ENCODE measurements around the gene PFKL.
"Not testable (repeated sequence)": the region's sequence is repeated elsewhere in the genome, so short reads cannot be mapped to it uniquely, and the experiment has no call there.

The PFKL gene

DNA sequence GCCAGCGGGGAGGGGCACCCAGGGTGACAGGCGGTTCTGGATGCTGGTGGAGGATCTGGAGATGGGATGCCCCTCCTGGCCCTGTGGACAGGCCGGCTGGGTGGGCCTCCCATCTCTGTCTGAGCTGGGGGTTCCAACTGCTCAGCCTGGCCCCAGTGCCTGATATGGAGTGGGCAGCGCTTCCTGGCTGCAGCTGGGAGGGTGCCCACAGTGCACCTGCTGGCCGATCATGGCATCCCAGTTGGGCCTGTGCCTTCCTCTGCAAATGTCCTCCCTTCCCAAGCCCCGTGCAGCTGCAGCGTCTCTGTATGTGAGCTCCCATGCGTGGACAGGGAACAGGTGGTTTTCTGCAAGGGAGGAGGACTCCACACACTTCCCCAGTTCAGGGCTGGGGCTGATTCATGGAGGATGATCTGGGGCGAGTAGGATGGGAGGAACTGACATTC is 2.1 kb downstream of the PFKL start:
- peak in 1 of 2 experiments; percentile 40 for DNase-seq (ENCODE audit: low read depth in 1 of 2, low spot score in 1 of 2)
- in situ Hi-C loops (cut with HindIII; ENCODE audit: low pct_unique_long_range_greater_than_20kb, low sequenced_read_pairs), result no loop called here
- no peak for TF ChIP-seq JUND (IDR thresholded peaks at IDR 0.05; ENCODE audit: low read depth)

DNA sequence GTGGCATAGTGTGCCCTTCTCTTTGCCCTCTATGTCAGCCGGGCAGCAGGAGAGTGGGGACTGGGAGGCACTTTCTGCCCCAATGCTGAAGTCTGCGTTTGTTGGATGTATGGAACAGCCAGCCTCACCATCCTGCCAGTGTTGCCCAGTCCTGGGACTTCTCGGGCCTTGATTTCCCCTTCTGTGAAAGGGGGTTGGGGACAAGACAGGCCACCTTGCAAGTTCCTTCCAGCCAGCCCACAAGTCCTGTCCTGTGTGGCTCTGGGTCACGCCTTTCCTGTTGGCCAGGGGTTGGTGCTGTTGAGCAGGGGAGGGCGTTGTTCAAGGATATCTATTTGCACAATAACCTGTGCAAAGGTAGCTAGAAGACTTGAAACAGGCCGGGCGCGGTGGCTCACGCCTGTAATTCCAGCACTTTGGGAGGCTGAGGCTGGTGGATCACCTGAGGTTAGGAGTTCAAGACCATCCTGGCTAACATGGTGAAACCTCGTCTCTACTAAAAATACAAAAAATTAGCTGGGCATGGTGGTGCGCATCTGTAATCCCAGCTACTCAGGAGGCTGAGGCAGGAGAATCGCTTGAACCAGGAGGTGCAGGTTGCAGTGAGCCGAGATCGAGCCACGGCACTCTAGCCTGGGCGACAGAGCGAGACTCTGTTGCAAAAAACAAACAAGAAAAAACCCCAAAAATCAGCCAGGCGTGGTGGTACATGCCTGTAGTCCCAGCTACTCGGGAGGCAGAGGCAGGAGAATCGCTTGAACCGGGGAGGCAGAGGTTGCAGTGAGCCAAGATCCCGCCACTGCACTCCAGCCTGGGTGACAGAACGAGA is 2.9 kb downstream of the PFKL start:
- DNase-seq (ENCODE audit: low read depth in 1 of 2, low spot score in 1 of 2), result peak; percentile 87 to 88
- in situ Hi-C loops (cut with HindIII; ENCODE audit: low pct_unique_long_range_greater_than_20kb, low sequenced_read_pairs), result not testable (repeated sequence)

DNA sequence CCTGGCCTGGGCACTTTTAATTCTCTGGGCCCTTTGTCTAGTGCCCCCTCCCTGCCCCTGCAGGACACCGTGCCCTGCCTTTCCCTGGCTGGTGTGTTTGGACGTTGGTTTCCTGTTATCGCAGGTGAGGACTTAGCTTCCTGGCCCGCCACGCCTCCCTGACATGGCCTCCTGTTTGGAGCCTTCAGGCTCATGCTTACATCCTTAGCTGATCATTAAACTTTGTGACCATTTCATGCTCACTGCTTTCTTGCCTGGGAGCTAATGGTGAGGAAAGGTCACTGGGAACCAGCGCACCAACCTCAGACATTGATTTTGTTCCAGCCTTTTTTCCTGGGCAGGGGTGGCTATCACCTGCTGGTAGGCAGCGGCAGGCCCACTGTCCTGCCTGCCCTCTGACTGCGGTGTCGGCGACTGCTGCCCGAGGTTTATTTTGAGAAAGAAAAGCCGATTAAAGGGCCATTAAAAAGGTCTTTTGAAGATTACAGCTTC is 3.7 kb downstream of the PFKL start:
- TF ChIP-seq JUND (IDR thresholded peaks at IDR 0.05; ENCODE audit: low read depth), result no peak
- no peak for DNase-seq (ENCODE audit: low read depth in 1 of 2, low spot score in 1 of 2)
- in situ Hi-C loops (cut with HindIII; ENCODE audit: low pct_unique_long_range_greater_than_20kb, low sequenced_read_pairs), result no loop called here

DNA sequence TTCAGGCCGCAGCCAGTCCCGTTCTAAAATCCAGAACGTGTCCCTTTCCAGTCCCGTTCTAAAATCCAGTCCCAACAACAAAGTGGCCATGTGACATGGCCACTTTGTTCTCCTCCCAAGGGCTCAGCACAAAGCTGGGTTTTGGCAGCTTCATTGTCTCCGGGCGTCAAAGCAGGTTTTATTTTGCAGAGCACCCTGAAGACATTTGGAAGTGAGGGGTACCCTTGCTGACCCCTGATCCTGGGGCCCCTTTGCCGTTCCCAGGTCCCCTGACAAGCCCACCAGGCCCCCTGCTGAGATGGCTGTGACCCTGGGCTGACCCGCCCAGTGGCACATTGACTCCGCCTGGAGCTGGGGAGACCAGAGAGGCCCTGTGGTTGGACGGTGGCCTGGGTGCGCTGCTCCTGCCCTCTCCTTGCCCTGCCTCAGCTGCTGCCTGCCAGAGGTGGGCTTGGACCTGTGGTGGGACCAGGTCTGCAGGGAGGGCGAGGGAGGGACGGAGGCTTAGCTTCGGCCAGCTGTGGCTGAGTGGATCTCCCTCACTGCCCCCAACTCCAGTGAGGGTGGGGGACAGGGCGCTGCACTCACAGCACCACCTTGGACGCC is 4.3 kb downstream of the PFKL start:
- TF ChIP-seq JUND (IDR thresholded peaks at IDR 0.05; ENCODE audit: low read depth), result no peak
- no peak for DNase-seq (ENCODE audit: low read depth in 1 of 2, low spot score in 1 of 2)
- in situ Hi-C loops (cut with HindIII; ENCODE audit: low pct_unique_long_range_greater_than_20kb, low sequenced_read_pairs), result no loop called here

DNA sequence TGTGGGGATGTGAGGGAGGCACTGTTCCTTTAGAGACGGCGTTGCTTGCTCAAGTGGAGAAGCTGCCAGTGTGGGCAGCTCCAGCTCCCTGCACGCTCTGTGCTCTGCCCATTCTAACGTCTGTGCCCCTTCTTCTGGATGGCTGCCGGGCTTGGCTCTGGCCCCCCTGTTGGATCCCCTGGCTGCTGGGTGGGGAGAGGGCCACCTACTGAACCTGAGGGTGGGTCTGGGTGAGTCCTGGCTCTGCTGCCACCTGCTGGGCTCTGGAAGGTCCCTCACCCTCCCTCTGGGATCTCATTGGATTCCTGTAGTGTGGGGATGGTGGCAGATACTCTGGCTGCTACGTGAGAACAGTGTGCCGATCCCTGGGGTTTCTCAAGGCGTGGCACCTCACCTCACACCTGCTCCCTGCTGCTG is 5.0 kb downstream of the PFKL start:
- peak; percentile 56 to 68 for DNase-seq (ENCODE audit: low read depth in 1 of 2, low spot score in 1 of 2)
- in situ Hi-C loops (cut with HindIII; ENCODE audit: low pct_unique_long_range_greater_than_20kb, low sequenced_read_pairs), result no loop called here
- TF ChIP-seq JUND (IDR thresholded peaks at IDR 0.05; ENCODE audit: low read depth), result no peak

DNA sequence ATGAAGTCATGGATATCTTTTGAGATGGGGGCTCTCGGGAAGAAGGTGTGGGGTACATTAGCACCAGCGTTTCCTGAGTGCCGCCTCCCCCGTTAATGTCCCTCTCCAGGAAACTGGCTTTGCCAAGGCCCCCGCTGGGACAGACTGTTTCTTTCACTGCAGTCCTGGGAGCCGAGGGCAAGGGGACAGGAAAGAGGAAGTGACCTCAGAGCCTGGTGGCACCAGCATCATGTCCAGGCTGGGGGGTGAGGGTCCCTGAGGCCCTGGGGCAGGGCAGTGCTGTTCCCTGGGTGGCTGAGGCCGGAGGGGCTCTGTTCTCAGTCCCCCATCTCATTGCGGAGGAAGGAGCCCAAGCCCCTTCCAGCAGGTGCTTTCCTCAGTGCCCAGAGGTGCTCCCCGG is 5.8 kb downstream of the PFKL start:
- in situ Hi-C loops (cut with HindIII; ENCODE audit: low pct_unique_long_range_greater_than_20kb, low sequenced_read_pairs), result no loop called here
- DNase-seq (ENCODE audit: low read depth in 1 of 2, low spot score in 1 of 2), result no peak
- no peak for TF ChIP-seq JUND (IDR thresholded peaks at IDR 0.05; ENCODE audit: low read depth)

DNA sequence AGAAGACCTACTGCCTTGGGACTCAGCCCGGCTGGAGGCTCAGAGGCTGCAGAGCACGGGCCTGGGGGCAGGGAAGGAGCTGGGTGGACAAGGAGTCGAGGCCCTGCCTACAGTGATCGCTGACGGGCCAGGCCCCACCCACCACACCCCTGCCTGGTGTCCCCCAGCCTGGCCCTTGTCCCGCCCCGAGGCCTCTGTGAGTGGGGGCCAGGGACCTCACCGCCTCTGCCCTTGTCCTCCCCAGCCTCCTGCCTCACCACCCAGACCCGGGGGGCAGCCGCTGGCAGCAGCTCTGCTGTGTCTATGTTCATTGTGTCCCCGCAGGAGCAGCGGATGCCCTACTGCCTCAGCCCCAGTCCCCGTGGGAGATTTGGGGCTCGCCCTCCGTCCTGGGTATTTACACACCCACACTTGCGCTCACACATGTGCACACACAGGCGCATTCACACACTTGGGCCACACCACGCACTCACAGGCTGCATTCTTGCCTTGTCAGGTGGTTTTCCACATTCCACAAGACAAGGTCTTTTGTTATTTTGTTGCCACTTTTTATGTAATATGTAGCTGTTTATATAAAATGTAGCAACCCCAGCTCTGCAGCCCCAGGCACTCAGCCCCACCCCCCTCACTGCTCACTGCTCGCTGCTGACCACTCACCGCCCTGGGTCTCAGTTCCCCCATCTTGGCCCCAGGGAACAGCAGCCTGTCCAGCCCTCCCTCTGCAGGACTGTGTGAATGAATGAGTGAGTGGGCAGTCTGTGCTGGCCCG is 7.3 kb downstream of the PFKL start:
- in situ Hi-C loops (cut with HindIII; ENCODE audit: low pct_unique_long_range_greater_than_20kb, low sequenced_read_pairs), result no loop called here
- TF ChIP-seq JUND (IDR thresholded peaks at IDR 0.05; ENCODE audit: low read depth), result no peak
- no peak for DNase-seq (ENCODE audit: low read depth in 1 of 2, low spot score in 1 of 2)

DNA sequence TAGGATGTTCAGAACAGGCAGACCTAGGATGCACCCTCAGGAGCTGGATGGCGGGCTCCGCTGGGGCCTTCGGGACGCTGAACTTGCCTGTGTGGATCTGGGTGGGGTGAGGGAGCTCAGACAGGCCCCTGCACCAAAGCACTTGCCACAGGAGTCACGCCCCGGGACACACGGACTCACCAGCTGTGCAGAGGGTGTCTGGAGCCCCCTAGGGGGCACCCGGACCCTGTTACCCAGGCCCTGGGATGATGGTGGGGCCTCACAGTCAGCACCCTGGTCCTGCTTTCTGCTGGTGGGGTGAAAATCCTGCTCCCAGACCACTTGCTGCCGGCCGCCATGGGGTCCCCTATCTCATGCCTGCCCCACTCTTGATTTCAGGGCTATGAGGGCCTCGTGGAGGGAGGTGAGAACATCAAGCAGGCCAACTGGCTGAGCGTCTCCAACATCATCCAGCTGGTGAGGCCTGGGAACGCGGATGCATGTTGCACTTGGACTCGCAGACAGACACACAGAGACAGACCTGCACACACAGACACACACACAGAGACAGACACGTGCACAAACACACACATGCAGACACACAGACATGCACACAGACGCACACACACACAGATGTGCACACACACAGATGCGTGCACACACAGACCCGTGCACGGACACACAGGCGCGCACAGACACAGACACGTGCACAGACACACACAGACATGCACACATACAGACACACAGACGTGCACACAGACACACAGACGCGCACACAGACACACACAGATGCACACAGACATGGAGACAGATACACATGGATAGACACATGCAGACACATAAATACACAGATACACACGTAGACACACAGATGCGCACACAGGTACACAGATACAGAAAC is 11.0 kb downstream of the PFKL start:
- no peak for DNase-seq (ENCODE audit: low read depth in 1 of 2, low spot score in 1 of 2)
- no peak for TF ChIP-seq JUND (IDR thresholded peaks at IDR 0.05; ENCODE audit: low read depth)
- in situ Hi-C loops (cut with HindIII; ENCODE audit: low pct_unique_long_range_greater_than_20kb, low sequenced_read_pairs), result no loop called here

DNA sequence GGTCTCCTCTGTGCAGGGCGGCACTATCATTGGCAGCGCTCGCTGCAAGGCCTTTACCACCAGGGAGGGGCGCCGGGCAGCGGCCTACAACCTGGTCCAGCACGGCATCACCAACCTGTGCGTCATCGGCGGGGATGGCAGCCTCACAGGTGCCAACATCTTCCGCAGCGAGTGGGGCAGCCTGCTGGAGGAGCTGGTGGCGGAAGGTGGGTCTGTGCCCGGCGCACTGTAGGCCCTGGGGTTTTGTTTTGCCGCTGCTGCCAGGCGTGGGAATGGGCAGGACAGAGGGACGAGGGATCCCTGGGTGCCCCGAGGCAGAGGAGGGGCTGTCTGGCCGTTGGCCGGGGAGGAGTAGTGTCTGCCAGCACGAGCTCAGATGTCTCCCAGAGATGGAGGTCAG is 12.2 kb downstream of the PFKL start:
- in situ Hi-C loops (cut with HindIII; ENCODE audit: low pct_unique_long_range_greater_than_20kb, low sequenced_read_pairs), result no loop called here
- DNase-seq (ENCODE audit: low read depth in 1 of 2, low spot score in 1 of 2), result no peak
- TF ChIP-seq JUND (IDR thresholded peaks at IDR 0.05; ENCODE audit: low read depth), result no peak

DNA sequence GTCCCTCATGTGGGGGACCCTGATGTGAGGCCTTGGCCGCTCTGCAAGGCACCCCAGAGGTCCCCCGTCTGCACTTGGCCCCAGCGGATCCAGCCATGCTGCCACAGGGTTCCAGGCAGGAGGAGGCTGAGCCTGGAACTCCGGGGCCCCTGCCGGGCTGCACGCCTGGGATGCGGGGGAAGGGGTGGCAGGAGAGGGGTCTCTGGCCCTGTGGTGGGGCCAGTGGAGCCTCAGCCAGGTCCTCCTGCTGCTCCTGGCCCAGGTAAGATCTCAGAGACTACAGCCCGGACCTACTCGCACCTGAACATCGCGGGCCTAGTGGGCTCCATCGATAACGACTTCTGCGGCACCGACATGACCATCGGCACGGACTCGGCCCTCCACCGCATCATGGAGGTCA is 12.9 kb downstream of the PFKL start:
- no peak for TF ChIP-seq JUND (IDR thresholded peaks at IDR 0.05; ENCODE audit: low read depth)
- DNase-seq (ENCODE audit: low read depth in 1 of 2, low spot score in 1 of 2), result no peak
- in situ Hi-C loops (cut with HindIII; ENCODE audit: low pct_unique_long_range_greater_than_20kb, low sequenced_read_pairs), result no loop called here

DNA sequence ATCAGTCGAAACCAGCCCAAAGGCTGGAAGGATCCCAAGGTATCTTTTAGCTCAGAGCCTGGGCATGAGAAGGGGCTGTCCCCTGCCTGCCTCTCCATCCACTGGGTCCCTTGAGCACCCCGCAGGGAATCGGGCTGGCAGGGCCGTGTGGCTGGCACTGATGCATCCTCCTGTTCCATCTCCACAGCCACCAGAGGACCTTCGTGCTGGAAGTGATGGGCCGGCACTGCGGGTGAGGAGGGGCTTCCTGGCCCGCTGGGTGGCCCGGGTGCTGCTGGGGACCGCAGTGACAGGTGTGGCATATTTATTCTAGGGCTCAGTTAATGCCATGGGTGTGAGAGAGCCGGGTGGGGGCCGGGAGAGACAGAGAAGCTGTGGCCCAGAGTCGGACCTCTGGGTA is 13.6 kb downstream of the PFKL start:
- no peak for TF ChIP-seq JUND (IDR thresholded peaks at IDR 0.05; ENCODE audit: low read depth)
- DNase-seq (ENCODE audit: low read depth in 1 of 2, low spot score in 1 of 2), result no peak
- in situ Hi-C loops (cut with HindIII; ENCODE audit: low pct_unique_long_range_greater_than_20kb, low sequenced_read_pairs), result no loop called here

DNA sequence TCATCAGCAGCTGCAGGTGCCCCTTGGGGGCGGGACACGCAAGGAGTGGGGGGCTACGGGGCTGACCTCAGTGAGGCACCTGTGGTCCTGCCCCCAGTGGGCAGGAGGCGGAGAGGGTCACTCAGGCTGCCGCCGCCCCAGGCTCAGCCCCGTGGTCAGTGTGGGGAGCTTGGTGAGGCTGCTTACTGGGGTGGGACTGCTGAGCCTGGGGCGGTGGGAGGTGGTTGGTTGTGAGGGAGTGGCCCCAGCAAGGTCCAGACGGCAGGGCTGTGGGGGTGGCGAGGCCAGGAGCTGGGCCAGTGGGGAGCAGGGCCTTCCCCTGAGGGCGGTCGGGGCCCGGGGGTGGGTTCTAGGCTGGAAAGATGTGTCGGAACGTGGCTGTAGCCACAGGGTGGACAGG is 14.3 kb downstream of the PFKL start:
- no peak for DNase-seq (ENCODE audit: low read depth in 1 of 2, low spot score in 1 of 2)
- TF ChIP-seq JUND (IDR thresholded peaks at IDR 0.05; ENCODE audit: low read depth), result no peak
- in situ Hi-C loops (cut with HindIII; ENCODE audit: low pct_unique_long_range_greater_than_20kb, low sequenced_read_pairs), result no loop called here
